22Rv1 (cell line): ENCODE results near the gene KRT73.

Experiments
- ZFX ChIP-seq: fragments of 450-650 bp; IDR thresholded peaks from 2 replicates; pipeline ENCODE4 v1.6.1; 2017; ENCODE audit warnings: antibody characterized with exemption, borderline replicate concordance
- TF ChIP-seq, protein P1 (sequence below): fragments of 450-650 bp; IDR thresholded peaks from 2 replicates; pipeline ENCODE4 v1.5.1; 2017; ENCODE audit warnings: mild to moderate bottlenecking

DNA sequence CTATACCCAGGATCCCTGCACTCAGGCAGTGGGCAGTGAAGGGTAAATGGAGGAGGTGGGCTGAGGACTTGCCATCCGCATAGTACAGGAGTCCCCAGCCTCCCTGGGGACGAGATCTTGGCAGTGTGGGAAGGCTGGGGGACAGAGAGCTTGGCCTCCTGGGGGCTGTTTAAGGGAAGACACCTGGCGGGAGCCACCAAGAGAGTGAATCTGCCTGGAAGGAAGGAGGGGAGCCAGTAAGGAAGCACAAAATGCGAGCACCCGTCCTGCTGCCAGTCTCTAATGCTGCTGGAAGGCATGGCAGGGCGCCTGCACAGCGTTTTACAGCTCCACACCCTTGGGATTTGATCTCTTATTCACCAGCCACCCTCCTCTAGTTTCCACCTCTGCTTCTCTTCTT, 41.0 kb upstream of the KRT73 start:
- TF ChIP-seq, protein P1, sequence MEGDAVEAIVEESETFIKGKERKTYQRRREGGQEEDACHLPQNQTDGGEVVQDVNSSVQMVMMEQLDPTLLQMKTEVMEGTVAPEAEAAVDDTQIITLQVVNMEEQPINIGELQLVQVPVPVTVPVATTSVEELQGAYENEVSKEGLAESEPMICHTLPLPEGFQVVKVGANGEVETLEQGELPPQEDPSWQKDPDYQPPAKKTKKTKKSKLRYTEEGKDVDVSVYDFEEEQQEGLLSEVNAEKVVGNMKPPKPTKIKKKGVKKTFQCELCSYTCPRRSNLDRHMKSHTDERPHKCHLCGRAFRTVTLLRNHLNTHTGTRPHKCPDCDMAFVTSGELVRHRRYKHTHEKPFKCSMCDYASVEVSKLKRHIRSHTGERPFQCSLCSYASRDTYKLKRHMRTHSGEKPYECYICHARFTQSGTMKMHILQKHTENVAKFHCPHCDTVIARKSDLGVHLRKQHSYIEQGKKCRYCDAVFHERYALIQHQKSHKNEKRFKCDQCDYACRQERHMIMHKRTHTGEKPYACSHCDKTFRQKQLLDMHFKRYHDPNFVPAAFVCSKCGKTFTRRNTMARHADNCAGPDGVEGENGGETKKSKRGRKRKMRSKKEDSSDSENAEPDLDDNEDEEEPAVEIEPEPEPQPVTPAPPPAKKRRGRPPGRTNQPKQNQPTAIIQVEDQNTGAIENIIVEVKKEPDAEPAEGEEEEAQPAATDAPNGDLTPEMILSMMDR, result no peak
- TF ChIP-seq ZFX, result no peak
